Hepatocyte (in vitro differentiated cells): Measurements from ENCODE around the gene BEAN1.

Experiments used
- EZH2 ChIP-seq: fragments of 200-600 bp; sonication (generic); IDR thresholded peaks from 2 replicates; pipeline ENCODE4 v1.6.1; 2016; ENCODE audit warnings: antibody characterized with exemption, mild to moderate bottlenecking, borderline replicate concordance
- EZH2phosphoT487 ChIP-seq: fragments of 200-600 bp; sonication (generic); IDR thresholded peaks from one replicate; pipeline ENCODE4 v1.6.1; 2018; ENCODE audit warnings: antibody characterized with exemption, mild to moderate bottlenecking, low read depth, moderate library complexity; ENCODE audit not compliant: unreplicated experiment, severe bottlenecking
- TF ChIP-seq, protein P1 (sequence below): fragments of 200-600 bp; sonication (generic); IDR thresholded peaks from 2 replicates; pipeline ENCODE4 v1.5.1; 2016; ENCODE audit warnings: antibody characterized with exemption, mild to moderate bottlenecking; ENCODE audit not compliant: poor library complexity

DNA sequence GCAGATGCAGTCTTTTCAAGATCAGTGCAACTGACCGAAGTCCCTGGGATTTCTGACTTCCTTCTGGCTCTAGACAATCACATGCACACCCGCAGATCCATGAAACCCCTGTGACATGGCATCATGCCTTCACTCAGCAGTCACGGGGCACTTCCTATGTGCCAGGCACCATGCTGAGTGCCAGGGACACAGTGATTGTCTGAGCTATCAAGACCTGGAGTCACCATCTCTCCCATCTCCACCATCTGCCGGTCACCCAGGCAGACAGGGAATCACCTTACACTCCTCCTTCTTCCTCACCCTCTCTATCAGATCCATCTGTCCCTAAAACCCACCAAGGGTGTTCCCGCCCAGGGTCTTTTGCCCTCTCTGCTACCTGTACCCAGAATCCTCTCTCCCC, 5.3 kb downstream of the BEAN1 start:
- TF ChIP-seq, protein P1, sequence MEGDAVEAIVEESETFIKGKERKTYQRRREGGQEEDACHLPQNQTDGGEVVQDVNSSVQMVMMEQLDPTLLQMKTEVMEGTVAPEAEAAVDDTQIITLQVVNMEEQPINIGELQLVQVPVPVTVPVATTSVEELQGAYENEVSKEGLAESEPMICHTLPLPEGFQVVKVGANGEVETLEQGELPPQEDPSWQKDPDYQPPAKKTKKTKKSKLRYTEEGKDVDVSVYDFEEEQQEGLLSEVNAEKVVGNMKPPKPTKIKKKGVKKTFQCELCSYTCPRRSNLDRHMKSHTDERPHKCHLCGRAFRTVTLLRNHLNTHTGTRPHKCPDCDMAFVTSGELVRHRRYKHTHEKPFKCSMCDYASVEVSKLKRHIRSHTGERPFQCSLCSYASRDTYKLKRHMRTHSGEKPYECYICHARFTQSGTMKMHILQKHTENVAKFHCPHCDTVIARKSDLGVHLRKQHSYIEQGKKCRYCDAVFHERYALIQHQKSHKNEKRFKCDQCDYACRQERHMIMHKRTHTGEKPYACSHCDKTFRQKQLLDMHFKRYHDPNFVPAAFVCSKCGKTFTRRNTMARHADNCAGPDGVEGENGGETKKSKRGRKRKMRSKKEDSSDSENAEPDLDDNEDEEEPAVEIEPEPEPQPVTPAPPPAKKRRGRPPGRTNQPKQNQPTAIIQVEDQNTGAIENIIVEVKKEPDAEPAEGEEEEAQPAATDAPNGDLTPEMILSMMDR, result no peak
- TF ChIP-seq EZH2phosphoT487, result no peak
- no peak for TF ChIP-seq EZH2
